ENCODE measurements around the gene MYO15A.

- TF ChIP-seq, protein P1, sequence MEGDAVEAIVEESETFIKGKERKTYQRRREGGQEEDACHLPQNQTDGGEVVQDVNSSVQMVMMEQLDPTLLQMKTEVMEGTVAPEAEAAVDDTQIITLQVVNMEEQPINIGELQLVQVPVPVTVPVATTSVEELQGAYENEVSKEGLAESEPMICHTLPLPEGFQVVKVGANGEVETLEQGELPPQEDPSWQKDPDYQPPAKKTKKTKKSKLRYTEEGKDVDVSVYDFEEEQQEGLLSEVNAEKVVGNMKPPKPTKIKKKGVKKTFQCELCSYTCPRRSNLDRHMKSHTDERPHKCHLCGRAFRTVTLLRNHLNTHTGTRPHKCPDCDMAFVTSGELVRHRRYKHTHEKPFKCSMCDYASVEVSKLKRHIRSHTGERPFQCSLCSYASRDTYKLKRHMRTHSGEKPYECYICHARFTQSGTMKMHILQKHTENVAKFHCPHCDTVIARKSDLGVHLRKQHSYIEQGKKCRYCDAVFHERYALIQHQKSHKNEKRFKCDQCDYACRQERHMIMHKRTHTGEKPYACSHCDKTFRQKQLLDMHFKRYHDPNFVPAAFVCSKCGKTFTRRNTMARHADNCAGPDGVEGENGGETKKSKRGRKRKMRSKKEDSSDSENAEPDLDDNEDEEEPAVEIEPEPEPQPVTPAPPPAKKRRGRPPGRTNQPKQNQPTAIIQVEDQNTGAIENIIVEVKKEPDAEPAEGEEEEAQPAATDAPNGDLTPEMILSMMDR (IDR thresholded peaks at IDR 0.05): no peak
- TF ChIP-seq EP300 (IDR thresholded peaks at IDR 0.05) (no peak), POLR2A (IDR thresholded peaks at IDR 0.05) (no peak), POLR2AphosphoS5 (IDR thresholded peaks at IDR 0.05) (no peak)
These were observed 97.3 kb downstream of the MYO15A start for GRCh38 chr17:18205861-18206260.

Data from stomach (tissue), 4 donors.